ENCODE measurements around the gene SOWAHA. TPM values are rescaled to one million over a fixed set of nuclear protein-coding genes. Genes with fewer than 3 reads are reported as not detected.

The SOWAHA gene
- total RNA-seq, 1 experiment from 2014 or later = 0.39 TPM

DNA sequence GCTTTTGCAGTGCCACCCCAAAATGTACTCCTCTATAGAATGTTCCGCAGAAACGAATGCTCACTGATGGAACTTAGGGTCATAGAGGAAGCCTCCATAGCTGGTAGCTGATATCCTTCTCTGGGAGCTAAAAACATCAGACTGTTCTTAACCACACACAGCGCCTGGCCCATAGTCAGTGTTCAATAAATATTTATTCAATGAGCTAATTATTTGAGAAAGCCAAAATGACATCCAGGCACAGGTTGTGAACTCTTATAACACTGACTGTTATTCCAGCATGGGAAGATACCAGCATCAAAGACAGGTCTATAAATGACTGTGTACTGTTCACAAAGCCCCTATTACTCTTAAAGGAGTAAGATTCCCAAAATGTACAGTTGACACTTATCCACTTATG is 40.2 kb downstream of the SOWAHA start:
- Histone ChIP-seq H3K9me2 (ENCODE audit: insufficient read depth) (no peaks in the 10 kb centered on the region), H3K9ac (ENCODE audit: low read length) (no peak overlapping the region), H3K79me2 (ENCODE audit: insufficient read depth, low read length) (no peaks in the 10 kb centered on the region), H3K36me3 (ENCODE audit: control insufficient read depth in 1 of 2, insufficient read depth in 2 of 2, low read length in 2 of 2) (no peaks in the 10 kb centered on the region), H3K4me2 (ENCODE audit: low read length) (no peak overlapping the region), H2AFZ (ENCODE audit: low read depth, low read length, poor library complexity, severe bottlenecking) (no peak overlapping the region), H3K27me3 (ENCODE audit: insufficient read depth, low read length) (no peaks in the 10 kb centered on the region), H3K4me3 (replicated peaks in 1 of 2; ENCODE audit: low read depth in 1 of 2, low read length in 2 of 2) (no peak overlapping the region), H3K27ac (ENCODE audit: low read depth, low read length) (no peak overlapping the region), H3K9me3 (ENCODE audit: control insufficient read depth in 1 of 2, insufficient read depth in 1 of 2, low read depth in 1 of 2, low read length in 2 of 2) (no peaks in the 10 kb centered on the region), H4K20me1 (ENCODE audit: insufficient read depth) (no peaks in the 10 kb centered on the region), H3K4me1 (ENCODE audit: control insufficient read depth in 1 of 2, insufficient read depth in 2 of 2, low read length in 2 of 2) (no peaks in the 10 kb centered on the region)
- intact Hi-C loops (cut with micrococcal nuclease) = no loop called here
- TF ChIP-seq, protein P1, sequence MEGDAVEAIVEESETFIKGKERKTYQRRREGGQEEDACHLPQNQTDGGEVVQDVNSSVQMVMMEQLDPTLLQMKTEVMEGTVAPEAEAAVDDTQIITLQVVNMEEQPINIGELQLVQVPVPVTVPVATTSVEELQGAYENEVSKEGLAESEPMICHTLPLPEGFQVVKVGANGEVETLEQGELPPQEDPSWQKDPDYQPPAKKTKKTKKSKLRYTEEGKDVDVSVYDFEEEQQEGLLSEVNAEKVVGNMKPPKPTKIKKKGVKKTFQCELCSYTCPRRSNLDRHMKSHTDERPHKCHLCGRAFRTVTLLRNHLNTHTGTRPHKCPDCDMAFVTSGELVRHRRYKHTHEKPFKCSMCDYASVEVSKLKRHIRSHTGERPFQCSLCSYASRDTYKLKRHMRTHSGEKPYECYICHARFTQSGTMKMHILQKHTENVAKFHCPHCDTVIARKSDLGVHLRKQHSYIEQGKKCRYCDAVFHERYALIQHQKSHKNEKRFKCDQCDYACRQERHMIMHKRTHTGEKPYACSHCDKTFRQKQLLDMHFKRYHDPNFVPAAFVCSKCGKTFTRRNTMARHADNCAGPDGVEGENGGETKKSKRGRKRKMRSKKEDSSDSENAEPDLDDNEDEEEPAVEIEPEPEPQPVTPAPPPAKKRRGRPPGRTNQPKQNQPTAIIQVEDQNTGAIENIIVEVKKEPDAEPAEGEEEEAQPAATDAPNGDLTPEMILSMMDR (IDR thresholded peaks at IDR 0.05 in 2 of 3, conservative IDR thresholded peaks at IDR 0.05 in 1 of 3; ENCODE audit: borderline replicate concordance in 1 of 3, insufficient read depth in 1 of 3, low read depth in 2 of 3, low read length in 2 of 3) = no peak
- TF ChIP-seq, protein P2, sequence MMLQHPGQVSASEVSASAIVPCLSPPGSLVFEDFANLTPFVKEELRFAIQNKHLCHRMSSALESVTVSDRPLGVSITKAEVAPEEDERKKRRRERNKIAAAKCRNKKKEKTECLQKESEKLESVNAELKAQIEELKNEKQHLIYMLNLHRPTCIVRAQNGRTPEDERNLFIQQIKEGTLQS (IDR thresholded peaks at IDR 0.05) = no peak
- no peak for TF ChIP-seq CEBPB (IDR thresholded peaks at IDR 0.05; ENCODE audit: low read depth)
- TF ChIP-seq POLR2A (IDR thresholded peaks at IDR 0.05; ENCODE audit: borderline replicate concordance, extremely low read depth, insufficient read depth, insufficient read length) = no peak
- TF ChIP-seq ZNF274 (IDR thresholded peaks at IDR 0.05; ENCODE audit: low read depth, low read length) = no peak
- TF ChIP-seq JUND (IDR thresholded peaks at IDR 0.05) = no peak
- TF ChIP-seq SRF (IDR thresholded peaks at IDR 0.05; ENCODE audit: low read depth) = no peak
- ATAC-seq (no peak), DNase-seq (ENCODE audit: low read depth, low spot score) (no peak)
- ChIA-PET CTCF (interaction anchor here (1.1 kb wide), 1 partner anchor 11 kb away, joined by 3 read pairs; no protein-coding TSS in a partner anchor), RAD21 (ENCODE audit: low non-redundant PET in 1 of 2, low total read pairs in 2 of 2, uncharacterized antibody in 2 of 2, unreplicated experiment in 2 of 2) (no interaction called here), POLR2A (no interaction called here)
- BruUV-seq (replicated peaks) = no TSS peak

DNA sequence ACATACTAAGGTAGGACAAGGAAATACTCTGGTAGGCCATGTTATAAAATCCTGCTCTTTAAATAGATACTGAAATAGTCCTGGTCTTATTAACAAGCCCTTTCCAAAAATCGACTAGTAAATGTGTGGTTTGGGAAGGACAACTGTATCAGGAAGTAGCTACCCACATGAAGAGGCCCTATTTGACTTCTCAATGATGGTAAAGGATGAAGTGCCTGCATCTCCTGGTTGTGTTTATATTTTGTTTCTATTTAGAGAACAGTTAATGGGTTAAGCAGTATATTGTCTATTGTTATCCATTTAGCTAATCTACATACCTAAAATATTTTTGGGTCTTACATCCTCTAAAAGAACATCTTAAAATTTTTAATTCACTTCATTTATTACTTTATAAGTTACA is 40.7 kb downstream of the SOWAHA start:
- no peak overlapping the region for H3K4me2 ChIP-seq (ENCODE audit: low read length)
- ChIA-PET RAD21 (ENCODE audit: low non-redundant PET in 1 of 2, low total read pairs in 2 of 2, uncharacterized antibody in 2 of 2, unreplicated experiment in 2 of 2) (no interaction called here), CTCF (interaction anchor here (1.1 kb wide), 1 partner anchor 11 kb away, joined by 3 read pairs; no protein-coding TSS in a partner anchor)

More for the DNA sequence above, 40.7 kb downstream of the SOWAHA start:
- Histone ChIP-seq H3K4me1 (ENCODE audit: control insufficient read depth in 1 of 2, insufficient read depth in 2 of 2, low read length in 2 of 2) (no peaks in the 10 kb centered on the region), H2AFZ (ENCODE audit: low read depth, low read length, poor library complexity, severe bottlenecking) (no peak overlapping the region), H4K20me1 (ENCODE audit: insufficient read depth) (no peaks in the 10 kb centered on the region), H3K27me3 (ENCODE audit: insufficient read depth, low read length) (no peaks in the 10 kb centered on the region), H3K9me3 (ENCODE audit: control insufficient read depth in 1 of 2, insufficient read depth in 1 of 2, low read depth in 1 of 2, low read length in 2 of 2) (no peaks in the 10 kb centered on the region), H3K9me2 (ENCODE audit: insufficient read depth) (no peaks in the 10 kb centered on the region), H3K4me3 (replicated peaks in 1 of 2; ENCODE audit: low read depth in 1 of 2, low read length in 2 of 2) (no peak overlapping the region), H3K36me3 (ENCODE audit: control insufficient read depth in 1 of 2, insufficient read depth in 2 of 2, low read length in 2 of 2) (no peaks in the 10 kb centered on the region), H3K9ac (ENCODE audit: low read length) (no peak overlapping the region), H3K27ac (ENCODE audit: low read depth, low read length) (no peak overlapping the region), H3K79me2 (ENCODE audit: insufficient read depth, low read length) (no peaks in the 10 kb centered on the region)
- TF ChIP-seq EGR1 (IDR thresholded peaks at IDR 0.05; ENCODE audit: low read depth) (no peak), EZH2 (IDR thresholded peaks at IDR 0.05) (no peak), FOSL1 (IDR thresholded peaks at IDR 0.05; ENCODE audit: low read depth) (no peak), JUND (IDR thresholded peaks at IDR 0.05) (no peak), ZFX (IDR thresholded peaks at IDR 0.05) (no peak), ZNF274 (IDR thresholded peaks at IDR 0.05; ENCODE audit: low read depth, low read length) (no peak), SRF (IDR thresholded peaks at IDR 0.05; ENCODE audit: low read depth) (no peak)
- TF ChIP-seq, protein P3, sequence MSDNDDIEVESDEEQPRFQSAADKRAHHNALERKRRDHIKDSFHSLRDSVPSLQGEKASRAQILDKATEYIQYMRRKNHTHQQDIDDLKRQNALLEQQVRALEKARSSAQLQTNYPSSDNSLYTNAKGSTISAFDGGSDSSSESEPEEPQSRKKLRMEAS (IDR thresholded peaks at IDR 0.05) = no peak
- DNase-seq (ENCODE audit: low read depth, low spot score) = no peak
- ATAC-seq = no peak
- intact Hi-C loops (cut with micrococcal nuclease) = no loop called here
- BruUV-seq (replicated peaks) = no TSS peak
- POLR2A ChIA-PET = interaction anchor here (1.3 kb wide), 1 partner anchor 11 kb away, joined by 4 read pairs; no protein-coding TSS in a partner anchor

Data from HCT116 (cell line).